HG03064 (cell line): ENCODE data around the gene PADI6.

Experiments
- ATAC-seq: cut with Tn5 transposase; IDR thresholded peaks from one replicate; pipeline ENCODE4 v1.9.1; 2021; ENCODE audit warnings: low read depth; ENCODE audit not compliant: unreplicated experiment

The PADI6 gene

DNA sequence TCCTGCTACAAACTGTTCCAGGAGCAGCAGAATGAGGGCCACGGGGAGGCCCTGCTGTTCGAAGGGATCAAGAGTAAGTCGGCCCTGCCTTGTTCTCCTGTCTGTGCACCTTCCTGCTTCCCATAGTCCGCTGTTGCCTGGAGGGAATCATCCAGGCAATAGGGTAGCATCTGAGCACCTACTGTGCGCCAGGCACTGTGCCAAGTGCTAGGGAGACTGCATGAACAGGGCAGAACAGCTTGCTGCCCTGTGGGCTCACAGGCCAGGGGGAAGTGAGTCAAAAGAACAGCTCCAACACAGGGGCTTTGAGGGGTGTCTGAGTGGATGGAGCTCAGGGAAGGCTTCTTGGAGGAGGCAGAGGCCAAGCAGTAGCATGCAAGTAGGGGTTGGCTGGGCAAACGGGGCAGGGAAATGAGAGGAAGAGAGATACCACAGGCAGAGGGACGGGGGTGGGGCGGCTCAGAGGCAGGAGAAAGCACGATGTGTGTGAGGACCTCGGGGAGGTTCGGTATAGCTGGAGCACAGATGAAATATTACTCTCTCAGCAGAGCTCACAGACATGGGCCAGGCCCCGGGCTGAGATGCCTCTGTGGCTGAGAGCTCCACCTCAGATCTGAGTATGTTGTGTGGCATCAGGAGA lies 15.5 kb upstream of the PADI6 start:
- no peak for ATAC-seq

- no peak for ATAC-seq
These were observed 13.4 kb upstream of the PADI6 start for GRCh38 chr1:17358557-17358956.

DNA sequence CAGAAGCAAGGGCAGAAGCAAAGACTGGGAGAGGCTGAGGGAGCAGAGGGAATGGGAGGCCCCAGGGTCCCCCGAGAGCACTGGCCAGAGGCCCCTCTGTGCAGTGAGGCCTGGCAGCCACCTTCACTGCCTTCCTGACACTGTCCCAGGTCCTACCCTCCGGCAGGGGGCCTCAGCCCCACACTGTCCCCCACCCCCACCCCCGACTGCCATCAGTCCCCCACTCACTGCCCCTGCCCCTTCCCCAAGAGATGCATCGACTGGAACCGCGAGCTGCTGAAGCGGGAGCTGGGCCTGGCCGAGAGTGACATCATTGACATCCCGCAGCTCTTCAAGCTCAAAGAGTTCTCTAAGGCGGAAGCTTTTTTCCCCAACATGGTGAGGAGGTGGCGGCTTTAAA lies 13.0 kb upstream of the PADI6 start:
- no peak for ATAC-seq

GRCh38 chr1:17359808-17360207 lies 12.2 kb upstream of the PADI6 start:
- no peak for ATAC-seq

DNA sequence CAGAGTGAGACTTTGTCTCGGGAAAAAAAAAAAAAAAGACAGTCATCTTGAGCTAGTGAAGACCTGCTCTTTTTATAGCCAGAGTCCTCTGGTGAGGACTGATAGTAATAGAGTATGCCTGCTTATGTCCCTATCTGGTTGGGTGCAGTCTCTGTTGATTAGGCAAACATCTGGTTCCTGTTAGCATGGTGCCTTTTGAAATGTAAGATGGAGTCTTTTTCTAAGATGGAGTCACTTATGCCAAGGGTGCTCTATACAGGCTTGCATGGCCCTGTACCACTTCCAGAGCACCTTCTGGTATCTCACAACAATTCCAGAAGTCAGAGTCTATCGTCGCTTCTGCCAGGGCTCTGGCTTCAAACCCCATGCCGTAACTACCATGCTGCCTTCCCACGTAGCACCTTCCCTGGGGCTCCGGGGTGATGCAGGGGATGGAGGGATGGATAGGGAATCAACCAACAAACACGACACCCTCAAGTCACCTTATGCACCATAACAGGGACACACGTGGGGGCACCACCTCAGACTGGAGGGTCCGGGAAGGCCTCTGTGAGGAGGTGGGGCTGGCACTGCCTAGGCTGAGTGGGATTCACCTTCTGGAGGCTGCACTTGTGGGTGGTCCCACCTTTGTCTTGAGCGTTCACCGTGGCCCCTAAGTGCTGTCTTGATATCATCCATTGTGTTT lies 11.6 kb upstream of the PADI6 start:
- ATAC-seq, result no peak

- no peak for ATAC-seq
These were observed 10.3 kb upstream of the PADI6 start for GRCh38 chr1:17361687-17362086.

DNA sequence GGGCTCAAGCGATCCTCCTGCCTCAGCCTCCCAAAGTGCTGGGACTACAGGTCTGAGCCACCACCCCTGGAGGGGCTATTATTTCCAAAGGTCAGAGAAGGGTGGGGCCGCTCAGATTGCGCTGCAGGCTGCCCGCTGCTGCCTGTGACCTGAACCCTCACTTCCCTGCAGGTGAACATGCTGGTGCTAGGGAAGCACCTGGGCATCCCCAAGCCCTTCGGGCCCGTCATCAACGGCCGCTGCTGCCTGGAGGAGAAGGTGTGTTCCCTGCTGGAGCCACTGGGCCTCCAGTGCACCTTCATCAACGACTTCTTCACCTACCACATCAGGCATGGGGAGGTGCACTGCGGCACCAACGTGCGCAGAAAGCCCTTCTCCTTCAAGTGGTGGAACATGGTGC lies 8.6 kb upstream of the PADI6 start:
- no peak for ATAC-seq

DNA sequence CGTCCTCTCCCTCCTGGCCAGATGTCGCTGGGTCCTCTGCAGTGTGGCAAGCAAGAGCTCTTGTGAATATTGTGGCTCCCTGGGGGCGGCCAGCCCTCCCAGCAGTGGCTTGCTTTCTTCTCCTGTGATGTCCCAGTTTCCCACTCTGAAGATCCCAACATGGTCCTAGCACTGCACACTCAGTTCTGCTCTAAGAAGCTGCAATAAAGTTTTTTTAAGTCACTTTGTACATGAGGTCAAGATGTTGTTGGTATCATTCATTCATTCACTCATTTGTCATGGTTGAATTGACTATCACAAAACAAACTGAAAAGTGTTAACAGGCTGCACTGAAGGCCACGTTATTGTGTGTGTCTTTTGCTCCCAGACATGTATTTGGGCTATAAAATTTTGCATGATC lies 8.2 kb upstream of the PADI6 start:
- no peak for ATAC-seq

DNA sequence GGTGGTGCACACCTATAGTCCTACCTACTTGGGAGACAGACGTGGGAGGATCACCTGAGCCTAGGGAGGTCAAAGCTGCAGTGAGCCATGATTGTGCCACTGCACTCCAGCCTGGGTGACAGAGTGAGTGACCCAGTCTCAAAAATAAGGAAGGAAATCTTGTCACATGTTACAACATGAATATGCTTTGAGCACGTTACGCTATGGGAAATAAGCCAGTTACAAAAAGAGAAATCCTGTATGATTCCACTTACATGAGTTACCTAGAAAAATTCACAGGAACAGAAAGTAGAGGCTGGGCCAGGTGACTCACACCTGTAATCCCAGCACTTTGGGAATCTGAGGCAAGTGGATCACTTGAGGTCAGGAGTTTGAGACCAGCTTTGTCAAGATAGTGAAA lies 6.7 kb upstream of the PADI6 start:
- no peak for ATAC-seq

DNA sequence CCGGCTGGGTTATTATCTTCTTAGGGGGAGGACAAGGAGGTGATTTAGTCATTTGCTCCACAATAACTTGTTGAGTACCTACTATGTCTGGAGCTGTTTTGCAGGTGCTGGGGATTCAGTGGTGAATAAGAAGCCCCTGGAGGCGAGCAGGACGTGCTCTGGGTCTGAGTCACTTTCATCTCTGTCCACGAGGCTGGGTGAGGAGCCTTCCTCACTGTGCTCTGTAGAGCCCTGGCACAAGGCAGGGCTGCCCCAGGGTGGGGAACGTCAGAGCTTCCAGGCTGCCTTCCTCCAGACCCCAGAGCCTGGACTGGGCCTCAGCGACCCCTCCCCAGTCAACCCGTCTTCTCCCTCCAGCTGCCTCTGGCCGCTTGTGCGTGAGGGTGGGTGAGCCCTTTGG lies 2.5 kb upstream of the PADI6 start:
- ATAC-seq, result no peak

DNA sequence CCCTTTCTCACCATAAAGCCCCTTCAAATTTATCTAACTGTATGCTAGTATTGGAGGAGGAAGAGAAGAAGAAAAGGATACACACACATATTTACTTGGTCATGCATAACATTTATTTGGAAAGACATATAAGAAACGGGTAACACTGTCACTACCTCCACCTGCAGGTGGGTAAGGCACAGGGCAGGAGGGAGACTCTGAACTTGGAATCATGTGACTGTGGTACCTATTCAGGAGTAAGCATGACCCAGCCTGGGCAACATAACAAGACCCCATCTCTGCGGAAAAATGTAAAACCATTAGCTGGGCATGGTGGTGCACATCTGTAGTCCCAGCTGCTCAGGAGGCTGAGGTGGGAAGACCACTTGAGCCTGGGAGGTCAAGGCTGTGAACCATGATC lies 1.4 kb upstream of the PADI6 start:
- ATAC-seq, result no peak

- ATAC-seq, result no peak
These were observed 959 bp downstream of the PADI6 start for GRCh38 chr1:17372955-17373354.

- ATAC-seq, result no peak
These were observed 3.7 kb downstream of the PADI6 start for GRCh38 chr1:17375651-17376050.

GRCh38 chr1:17377325-17377953 lies 5.4 kb downstream of the PADI6 start:
- no peak for ATAC-seq

DNA sequence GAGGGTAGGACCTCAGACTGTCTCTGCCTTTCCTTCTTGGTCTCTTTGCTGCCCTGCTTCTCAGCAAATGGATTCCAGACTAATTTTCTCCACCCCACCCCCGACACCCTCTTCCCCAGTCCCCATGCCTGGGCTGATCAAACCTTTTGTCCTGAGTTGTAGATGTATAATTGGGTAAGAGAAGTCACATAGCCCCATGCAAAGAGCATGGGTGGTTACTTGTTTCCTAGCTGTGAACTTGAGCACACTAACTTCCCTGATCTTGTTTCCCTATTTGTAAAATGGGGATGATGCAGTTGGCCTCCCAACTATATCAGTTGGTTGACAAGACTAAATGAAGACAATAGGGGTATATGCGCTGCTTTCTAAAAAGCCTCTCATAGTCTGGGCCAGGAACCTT lies 9.2 kb downstream of the PADI6 start:
- no peak for ATAC-seq

DNA sequence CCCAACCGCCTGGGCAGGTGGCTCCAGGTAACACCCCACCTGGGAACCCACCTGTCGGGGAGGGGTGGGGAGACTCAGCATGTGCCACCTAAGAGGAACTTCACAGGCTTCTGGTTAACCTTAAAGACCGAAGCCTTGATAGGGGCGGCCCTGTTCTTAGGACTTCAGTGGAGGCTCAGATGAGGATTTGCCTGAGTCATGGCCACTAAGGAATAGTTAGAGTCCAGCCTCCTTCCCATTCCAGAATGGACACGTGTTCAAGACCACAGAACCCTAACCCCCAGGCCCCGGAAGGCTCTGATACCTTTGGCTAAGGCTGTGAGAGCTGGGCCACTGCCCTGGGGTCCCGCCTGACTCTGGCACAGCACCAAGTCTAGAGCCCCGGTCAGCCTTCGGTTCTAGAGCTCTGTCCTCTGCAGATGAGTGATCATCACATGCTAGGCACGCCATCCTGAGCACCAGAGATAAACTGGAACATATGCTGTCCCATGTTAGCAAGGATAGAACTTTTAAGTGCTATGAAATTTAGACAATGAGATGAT lies 20.3 kb downstream of the PADI6 start:
- ATAC-seq, result no peak

DNA sequence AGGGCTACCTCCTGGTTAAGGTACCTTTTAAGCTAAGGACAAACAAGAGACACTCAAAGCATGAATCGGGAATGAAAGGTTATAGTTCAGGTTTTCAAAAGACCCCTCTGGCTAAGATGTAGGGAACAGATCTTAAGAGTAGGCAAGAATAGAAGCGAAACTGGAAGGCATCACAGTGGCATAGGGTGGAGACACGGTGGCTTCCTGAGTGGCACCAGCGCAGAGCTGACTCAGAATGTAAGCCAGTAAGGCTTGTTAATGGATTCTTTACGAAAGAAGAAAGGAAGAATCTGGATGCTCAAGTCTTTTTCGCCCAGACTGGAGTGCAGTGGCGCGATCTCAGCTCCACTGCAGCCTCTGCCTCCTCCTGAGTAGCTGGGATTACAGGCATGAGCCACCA lies 21.2 kb downstream of the PADI6 start:
- ATAC-seq, result no peak

- ATAC-seq, result no peak
These were observed 26.1 kb downstream of the PADI6 start for GRCh38 chr1:17397910-17398695.

DNA sequence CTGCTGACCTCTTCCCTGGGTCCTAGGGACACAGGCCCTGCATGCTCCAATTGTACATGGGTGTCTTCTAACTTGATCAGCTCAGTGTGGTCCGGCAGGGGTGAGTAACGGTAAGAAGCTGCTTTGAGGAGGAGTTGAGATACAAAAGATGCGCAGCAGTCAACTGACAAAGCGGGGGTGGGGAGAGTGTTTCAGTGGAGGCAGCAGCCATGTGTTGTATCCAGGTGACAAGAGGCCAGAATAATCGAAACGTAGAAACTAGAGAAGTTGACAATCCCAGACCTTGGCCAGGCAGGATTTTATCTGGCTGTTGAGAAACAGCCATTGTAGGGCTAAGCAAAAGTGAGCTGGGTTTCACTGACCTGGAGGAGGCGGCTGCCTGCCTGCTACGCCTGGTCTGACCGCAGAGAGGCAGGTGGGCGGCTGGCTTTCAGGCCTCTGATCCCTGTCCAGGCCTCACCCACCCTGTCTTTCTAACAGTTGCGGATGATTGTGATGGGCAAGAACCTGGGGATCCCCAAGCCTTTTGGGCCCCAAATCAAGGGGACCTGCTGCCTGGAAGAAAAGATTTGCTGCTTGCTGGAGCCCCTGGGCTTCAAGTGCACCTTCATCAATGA lies 28.8 kb downstream of the PADI6 start:
- ATAC-seq, result no peak

DNA sequence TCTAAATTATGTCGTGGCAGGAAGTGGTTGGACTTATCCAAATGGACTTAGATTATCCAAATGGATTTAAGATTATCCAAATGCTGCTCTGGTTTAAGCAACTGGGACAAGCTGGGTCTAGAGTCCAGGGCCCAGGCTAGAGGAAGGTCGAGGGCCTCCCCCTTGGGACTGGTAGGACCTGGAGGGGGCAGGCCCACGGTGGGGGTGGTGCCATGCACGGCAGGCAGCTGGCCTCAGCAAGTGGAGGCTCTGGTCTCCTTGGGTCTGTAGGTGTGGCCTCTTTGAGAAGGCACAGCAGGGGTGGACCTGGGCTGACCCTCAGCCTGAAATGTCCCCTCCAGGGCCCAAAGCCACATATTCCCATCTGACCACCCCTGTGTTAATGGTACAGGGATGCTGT lies 29.8 kb downstream of the PADI6 start:
- ATAC-seq, result no peak

- ATAC-seq, result no peak
These were observed 31.1 kb downstream of the PADI6 start for GRCh38 chr1:17403081-17403480.
